Activated CD8-positive, alpha-beta memory T cell treated with anti-CD3 and anti-CD28 coated beads for 4 hours (primary cell): ENCODE results near the gene PMEPA1.
"Not testable (repeated sequence)": the region's sequence is repeated elsewhere in the genome, so short reads cannot be mapped to it uniquely, and the experiment has no call there.

Experiments used
- DNase-seq, 2 donors: peaks; one replicate each; pipeline ENCODE4 v3.0.0-alpha.2; 2020; ENCODE audit warnings: low read depth in 2 of 2

The PMEPA1 gene

DNA sequence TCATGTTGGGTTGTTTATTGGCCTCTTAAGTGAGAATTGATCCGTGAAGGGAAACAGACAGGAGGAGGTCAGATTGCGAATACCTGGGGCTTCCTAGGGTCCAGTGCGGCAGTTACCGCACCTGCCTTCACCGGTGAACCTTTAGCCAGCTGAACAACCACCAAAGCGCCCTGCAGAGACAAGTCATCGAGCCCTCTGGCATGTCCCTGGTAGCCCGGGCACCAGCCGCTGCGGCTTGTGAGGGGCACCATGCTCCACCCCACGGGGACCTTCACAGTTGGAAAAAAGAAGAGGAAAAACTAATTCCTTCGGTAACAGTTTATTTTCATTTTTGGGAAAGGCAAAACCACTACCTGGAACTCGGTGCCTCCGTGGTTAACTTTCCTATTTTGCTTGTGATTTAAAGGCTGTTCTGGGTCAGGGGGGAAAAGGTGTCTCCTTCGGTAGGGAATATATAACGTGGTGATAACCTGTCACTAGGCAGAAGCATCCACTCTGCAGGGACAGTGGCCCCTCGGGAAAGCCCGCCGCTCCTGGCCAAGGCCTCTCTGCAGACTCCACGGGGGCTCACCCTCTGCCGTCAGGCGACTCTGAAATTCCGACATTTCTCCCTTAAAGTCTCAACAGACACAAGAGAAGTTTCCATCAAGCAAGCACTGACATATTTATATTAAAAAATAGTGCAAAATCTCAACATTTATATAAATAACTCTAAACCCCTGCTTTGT, 58.9 kb downstream of the PMEPA1 start:
- no peak for DNase-seq

DNA sequence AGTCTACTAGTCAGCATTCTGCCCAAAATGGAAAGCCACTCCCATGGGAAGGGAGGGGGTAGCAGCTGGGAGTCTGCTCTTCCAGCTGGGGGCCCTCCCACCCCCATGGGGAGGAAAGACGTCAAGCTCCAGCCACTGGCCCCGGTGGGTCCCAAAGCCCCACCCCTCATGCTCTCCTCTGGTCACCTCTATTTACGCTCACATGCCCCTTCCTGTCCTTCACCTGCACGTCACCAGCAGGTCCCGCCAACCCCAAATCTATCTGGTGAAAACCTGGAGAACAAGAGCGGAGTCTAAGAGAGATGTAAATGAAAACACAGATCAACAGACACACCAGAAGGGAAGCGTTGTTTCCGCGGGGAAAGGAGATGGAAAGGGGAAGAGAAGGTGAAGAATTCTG, 59.5 kb downstream of the PMEPA1 start:
- no peak for DNase-seq

DNA sequence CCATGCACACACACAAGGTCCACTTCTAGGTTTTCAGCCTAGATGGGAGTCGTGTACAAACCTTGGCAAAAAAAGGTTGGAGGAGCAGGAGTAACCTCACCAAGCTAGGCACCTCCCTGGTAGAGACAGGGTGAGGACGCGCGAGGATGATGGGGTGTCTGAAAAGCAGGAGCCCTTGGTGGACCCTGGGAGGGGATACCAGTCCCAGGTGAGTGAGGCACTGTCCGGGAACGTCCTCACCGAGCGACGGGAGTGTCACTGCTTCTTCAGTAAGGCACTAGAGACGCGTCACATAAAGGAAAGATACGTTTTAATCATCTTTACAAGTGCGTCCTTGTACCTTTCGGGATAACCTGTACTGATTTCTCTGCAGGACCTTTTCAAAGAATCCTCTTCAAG, 60.2 kb downstream of the PMEPA1 start:
- DNase-seq: no peak

- DNase-seq: no peak
Measured at GRCh38 chr20:57648878-57649616, 60.8 kb downstream of the PMEPA1 start.

DNA sequence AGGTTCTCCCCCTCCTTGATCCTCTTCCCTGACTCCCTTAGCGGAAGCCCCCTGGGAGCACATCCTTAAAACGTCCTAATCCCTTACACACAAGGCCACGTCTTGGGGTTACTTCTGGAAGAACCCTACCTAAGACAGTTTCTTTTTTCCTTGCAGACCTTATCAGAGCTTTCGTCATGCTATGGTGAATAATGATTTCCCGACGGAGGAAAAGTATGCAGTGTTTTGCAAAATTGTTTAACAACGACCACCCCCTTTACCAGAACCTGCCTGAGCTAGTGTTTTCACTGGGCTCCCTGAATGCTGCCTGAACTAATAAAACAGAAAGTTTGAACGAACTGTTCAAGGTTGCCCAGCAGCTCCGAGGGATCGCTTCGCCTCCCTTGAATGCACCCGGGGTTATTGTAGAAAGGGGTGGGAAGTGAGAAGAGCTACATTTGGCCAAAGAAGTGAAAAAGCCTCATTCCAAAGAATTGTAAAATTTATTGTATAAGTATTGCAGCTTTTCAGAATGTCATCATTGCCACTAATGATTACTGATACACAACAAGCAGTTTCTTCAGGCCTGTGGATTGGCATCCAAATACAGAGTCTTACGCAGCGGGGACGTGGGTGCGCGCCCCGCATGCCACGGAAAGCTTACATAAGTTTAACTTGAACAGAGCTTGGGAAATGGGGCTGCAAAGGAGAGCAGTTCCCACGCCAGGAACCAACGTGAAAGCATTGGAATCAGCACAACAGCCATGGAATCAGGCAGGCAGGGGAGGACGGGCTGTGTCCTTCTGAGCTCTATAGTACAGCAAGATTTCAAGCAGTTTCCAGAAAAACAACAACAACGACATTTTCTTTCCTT, 61.7 kb downstream of the PMEPA1 start:
- DNase-seq: no peak

DNA sequence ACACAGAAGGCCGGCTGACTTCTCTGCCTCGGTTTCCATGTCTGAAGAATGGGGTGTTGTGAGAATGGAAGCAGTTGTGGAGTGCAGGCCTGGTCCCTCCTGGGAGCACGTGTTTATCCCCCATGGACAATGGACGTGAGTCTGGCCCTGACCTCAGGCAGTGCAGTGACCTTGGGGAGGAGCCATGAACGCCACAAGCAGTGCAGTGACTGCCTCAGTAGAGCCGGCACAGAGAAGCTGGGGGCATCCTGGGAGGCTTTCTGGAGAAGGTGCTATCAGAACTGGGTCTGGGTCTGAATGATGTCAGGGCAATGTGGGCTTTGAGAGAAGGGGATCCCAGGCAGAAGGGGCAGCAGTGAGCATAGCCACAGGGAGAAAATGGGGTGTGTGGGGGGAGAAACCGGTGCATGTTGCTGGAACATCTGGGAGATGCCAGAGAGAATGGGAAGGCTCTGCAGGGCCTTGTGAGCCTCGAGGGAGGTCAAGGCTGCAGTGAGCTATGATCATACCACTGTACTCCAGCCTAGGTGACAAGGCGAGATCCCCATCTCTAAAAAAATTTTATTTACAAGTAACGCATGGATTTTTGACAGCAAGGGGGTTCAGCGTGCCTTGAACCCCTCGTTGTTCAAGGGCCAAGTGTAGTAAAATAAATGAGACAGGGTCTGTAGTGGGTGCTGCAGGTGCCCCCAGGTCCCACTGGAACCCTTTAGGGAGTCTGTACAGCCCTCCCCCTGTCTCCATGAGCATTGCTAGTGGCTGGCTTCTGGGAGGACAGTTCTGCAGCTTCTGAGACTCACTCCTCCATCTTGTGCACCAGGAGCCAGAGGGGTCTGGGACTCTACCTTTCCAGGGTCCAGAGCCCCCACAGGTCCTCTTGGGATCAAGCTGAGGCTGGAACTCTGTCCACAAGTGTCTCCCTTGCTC, 62.5 kb downstream of the PMEPA1 start:
- no peak for DNase-seq

- no peak for DNase-seq
Measured at GRCh38 chr20:57638895-57639236, 70.9 kb downstream of the PMEPA1 start.

GRCh38 chr20:57638173-57638894, 71.5 kb downstream of the PMEPA1 start:
- no peak for DNase-seq

DNA sequence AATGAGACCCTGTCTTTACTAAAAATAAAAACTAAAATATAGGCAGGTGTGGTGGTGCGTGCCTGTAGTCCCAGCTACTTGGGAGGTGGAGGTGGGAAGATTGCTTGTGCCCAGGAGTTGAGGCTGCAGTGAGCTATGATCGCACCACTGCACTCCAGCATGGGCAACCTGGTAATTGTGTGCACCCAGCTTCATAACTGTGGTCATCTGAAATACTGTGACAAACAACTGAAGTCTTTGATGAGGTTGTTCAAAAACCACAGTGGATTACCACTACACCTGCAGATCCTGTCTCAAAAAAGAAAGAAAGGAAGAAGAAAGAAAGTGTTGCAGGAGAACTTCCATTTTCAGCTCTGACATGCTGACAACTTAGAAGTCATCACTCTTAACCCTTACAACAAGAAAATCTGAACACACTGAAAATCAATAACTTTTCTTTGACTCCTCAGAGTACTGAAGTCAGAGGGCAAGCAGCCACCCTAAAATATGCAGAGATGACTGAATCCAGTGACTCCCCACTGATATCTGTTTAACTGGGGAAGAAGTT, 75.8 kb downstream of the PMEPA1 start:
- DNase-seq: no peak

- DNase-seq: no peak
Measured at GRCh38 chr20:57632286-57632685, 77.5 kb downstream of the PMEPA1 start.

DNA sequence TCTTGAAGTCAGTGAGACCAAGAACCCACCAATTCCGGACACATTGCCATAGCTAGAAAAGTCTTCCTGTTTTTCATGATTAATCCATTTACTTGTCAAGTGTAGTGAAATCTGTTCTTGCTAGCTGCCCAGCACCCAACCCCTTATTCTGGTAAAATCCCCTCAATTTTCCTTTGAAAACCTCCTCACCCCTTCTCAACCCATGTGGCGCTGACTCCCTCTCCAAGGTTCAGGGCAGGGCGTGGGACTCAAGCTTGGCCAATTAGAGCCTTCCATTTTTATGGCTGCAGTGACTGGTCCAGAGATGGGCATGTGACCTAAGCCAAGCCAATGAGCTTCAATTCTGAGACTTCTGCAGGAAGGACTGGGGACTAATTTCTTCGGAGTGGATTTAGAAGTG, 79.8 kb downstream of the PMEPA1 start:
- DNase-seq: no peak

DNA sequence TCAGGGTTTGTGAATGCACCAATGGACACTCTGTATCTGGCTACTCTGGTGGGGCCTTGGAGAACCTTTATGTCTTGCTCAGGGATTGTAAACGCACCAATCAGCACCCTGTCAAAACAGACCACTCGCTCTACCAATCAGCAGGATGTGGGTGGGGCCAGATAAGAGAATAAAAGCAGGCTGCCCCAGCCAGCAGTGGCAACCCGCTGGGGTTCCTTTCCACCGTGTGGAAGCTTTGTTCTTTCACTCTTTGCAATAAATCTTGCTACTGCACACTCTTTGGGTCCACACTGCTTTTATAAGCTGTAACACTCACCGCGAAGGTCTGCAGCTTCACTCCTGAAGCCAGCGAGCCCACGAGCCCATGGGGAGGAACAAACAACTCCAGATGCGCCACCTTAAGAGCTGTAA, 80.3 kb downstream of the PMEPA1 start:
- not testable (repeated sequence) for DNase-seq

DNA sequence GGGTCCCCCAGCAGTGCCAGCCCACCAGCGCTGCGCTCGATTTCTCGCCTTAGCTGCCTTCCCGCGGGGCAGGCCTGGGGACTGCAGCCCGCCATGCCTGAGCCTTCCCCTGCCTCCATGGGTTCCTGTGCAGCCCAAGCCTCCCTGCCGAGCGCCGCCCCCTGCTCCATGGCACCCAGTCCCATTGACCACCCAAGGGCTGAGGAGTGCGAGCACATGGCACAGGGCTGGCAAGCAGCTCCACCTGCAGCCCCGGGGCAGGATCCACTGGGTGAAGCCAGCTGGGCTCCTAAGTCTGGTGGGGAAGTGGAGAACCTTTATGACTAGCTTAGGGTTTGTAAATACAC, 80.9 kb downstream of the PMEPA1 start:
- not testable (repeated sequence) for DNase-seq

GRCh38 chr20:57628047-57628961, 81.5 kb downstream of the PMEPA1 start:
- peak in 1 of 2 donors; percentile 42 for DNase-seq

GRCh38 chr20:57627339-57627738, 82.5 kb downstream of the PMEPA1 start:
- no peak for DNase-seq

- DNase-seq: no peak
Measured at GRCh38 chr20:57625978-57626377, 83.8 kb downstream of the PMEPA1 start.

DNA sequence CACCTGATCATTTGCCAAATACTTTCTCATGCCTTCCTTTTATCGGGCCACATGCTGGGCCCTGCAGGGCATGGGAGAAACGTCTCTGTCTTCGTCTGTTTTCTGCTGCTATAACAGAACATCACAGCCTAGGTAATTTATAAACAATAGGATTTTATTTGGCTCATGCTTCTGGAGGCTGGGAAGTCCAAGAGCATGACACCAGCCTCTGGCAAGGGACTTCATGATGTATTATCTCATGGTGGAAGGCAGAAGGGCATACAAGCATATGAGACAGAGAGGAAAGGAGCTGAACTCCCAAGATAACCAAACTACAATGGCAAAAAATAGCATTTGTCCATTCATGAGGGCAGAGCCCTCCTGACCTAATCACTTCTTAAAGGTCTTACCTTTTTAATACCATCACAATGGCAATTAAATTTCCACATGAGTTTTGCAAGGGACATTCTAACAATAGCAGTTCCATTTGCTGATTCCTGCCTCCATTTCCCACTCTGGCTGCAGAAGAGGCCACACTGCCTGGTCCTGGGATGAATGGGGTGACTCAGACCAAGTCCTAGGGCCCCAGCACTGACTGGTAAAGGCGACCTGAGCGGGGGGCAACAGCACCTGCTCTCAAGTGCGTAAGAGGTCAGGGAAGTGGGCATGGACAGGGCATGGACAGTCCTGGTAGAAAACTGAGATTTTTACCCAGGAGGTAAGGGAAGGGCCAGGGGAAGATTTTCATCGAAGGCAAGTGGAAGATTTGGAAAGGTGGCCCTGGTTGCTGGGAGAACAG, 84.4 kb downstream of the PMEPA1 start:
- DNase-seq: no peak

- DNase-seq: no peak
Measured at GRCh38 chr20:57624124-57624523, 85.7 kb downstream of the PMEPA1 start.
